ENCODE results near the gene RPLP2.
A peak's percentile ranks its signal among the peaks of the same experiment; 100 is the strongest.

Gene RPLP2

DNA sequence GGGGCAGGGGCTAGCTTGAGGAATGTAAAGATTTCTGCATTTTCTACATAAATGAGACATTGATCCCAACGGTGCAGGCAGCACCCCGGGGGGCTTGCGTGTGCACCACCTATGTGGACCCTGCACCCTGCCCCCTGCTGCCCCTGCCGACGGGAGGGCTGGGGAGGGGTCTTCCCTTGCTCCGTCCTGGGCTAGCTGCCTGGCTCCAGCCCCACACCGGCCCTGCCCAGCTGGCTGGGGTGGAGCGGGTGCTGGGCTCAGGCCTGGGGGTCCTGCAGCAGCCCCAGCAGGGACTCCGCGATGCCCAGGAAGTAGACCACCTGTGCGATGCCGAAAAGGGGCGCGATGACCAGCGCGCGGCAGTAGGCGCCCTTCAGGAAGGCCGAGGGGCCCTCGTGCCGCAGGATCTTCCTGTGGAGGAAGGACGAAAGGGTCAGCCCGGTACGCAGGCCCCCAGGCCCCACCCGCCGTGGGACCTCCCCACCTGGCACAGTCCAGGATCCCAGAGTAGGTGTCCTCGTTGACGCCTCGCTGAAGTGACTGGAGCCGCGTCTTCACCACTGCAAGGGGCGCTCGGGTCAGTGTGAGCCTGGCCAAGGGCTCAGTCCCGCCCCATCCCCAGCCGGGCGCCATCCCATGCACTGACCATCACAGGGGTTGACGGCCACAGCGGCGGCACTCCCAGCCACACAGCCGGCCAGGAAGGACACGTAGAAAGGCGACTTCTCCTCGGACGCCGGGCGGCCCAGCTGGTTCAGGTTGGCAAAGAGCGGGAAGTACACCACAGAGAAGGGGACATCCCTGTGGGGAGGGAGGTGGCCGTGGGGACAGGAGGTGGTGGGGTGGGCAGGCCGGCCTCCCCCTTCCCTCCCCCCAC lies 17.9 kb upstream of the RPLP2 start:
- DNase-seq (ENCODE audit: low spot score): no peak

DNA sequence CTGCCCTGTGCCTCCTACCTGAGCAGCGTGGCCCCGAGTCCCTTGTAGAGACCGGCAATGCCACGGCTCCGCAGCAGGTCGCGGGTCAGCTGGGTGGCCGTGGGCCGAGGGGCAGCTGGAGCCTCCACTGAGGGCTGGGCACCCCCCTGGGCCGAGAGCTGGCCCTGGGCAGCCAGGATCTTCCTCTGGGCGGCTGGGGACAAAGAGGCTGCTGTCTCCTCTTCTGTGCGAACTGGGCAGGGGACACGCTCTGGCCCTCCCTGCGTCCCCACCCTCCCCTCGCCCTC lies 17.3 kb upstream of the RPLP2 start:
- no peak for DNase-seq (ENCODE audit: low spot score)

DNA sequence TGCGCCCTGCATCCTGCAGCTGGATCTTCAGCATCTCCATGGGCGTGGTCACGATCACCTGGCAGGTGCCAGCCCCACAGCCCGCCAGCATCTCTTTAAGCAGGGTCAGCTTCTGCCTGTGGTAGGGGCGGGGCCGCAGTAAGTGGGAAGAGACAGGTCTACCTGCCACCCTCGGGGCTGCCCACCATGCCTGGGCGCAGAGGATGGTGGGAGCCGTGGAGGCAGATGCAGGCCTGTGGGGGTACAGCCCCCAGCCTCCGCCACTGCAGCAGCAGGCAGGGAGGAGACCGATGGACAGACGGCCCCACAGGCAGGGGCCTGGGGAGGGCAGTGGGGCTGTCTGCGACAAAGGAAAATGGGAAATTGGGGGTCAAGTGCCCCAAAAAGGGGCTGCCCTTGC lies 16.9 kb upstream of the RPLP2 start:
- no peak for DNase-seq (ENCODE audit: low spot score)

DNA sequence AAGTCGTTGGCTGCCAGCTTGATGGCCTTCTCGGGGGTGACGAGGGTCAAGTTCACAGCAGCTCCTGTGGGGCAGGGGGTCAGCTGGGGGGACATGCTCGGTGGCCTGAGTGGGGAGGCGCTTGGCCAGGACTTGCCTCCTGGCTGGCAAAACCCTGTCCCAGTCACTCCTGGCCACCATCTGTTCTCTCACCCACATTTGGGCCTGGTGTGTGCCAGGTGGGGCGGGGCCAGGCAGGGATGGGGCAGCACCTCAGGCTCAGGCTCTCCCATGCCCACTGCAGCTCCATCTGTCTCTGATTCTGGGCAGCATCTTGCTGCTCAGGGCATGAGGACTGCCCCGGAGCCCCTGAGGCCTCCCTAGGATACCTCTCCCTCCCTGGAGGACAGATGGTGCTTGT lies 16.2 kb upstream of the RPLP2 start:
- DNase-seq (ENCODE audit: low spot score): no peak

DNA sequence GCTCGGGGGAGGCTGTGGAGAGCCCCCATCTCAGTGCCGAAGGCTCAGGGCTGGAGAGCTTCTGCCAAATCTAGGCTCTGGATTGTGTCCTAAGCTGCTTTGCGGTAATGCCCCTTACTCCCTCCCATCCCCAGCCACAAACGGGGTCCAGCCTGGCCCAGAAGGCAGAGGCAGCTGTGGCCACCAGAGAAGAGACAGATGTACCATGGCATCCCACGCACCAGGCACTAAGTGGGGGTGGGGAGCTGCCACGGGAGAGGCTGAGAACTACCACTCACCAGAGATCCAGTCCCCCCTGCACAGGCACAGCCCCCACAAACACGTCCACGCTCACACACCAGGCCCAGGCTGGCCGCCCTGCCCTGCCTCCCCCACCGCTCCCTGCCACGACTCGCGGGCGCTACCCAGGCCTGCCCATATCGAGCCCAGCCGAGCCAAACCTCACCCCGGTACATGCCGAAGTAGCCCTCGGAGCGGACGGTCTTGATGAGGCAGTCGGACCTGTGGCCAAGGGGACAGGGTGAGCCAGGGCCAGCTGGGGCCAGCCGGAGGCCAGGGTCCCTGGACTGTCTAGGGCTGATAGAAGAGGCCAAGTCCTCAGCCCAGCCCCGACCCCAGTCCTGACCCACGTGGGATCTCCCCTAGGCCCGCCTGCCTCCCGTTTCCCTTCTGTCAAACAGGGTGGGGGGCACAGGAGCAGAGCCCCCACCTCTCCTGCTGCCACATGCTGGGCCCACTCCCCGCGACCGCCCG lies 15.6 kb upstream of the RPLP2 start:
- DNase-seq (ENCODE audit: low spot score): no peak

DNA sequence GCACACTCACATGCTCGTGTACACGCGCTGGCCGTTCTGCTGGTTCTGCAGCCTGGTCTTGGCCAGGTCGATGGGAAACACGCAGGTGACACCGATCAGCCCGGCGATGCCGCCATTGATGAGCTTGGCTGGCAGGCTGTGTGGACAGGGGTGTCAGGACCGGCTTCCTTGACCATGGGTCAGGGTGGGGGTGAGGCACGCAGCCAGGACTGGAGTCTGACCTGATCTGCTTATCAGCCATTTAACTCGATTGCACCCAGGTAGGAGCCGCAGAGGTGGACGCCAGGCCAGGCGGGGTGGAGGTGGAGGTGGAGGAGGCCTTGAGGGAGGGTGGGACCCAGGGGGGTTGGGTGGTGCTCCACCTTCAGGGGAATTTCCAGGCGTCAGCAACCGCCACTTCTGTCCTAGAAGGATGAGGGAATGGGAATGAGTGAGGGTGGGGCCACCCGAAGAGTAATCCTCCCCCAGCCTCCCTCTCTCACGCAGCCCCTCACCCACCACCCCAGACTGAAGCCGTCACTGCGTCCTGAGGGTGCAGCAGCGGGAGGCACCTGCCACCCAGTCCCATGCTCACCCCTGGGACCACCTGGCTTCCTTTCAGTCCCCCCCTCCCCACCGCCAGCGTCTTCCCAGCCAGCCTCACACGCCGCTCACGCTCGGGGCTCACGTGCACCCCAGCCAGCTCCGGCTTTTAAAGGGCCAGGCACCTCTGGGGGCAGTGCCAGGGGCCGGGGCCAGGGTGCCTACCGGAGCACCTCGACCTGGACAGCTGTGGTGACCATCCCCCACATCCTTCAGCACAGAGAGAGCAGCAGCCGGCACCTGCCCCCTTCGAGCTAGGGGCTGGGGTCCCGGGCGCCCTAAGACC lies 14.8 kb upstream of the RPLP2 start:
- no peak for DNase-seq (ENCODE audit: low spot score)

DNA sequence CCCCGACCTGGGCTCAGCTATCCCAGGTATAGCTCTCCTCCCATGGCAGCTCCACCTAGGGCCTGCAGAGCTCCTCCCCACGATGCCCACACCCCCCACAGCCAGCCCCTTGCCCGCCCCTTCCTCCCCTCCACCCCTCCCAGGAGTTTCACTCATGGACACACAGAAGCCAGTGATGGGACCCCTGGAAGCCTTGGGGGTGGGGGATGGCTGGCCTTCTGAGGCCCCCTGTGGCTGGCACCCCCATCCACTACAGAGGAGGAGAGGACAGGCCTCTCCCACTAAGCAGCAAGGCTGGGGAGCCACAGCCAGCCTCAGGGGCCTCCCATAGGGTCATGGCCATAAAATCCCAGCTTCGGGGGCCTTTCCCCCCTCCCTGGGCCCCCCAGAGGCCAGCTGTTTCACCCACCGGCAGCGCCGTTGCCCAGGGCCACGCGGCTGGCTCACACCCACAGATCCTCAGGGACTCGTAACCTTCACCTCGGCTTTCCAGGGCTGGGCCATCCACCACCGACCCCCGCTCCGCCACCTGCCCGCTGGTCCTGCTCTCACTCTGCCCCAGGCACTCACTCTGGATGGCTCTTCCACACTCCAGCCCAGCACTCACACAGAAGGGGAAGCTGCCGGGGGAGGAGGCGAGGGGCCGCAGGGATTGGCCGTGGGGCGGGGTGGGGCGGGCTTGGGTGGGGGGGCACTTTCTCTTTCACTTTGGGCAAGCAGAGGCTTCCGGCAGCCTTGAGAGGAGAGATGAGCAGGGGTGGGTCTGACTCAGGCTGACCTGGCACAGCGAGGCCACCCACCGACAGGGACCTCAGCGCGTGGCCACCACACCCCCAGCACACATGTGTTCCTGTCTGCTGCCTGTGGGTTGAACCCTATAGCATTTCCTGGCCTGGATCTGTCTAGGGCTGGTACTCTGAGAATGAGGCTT lies 13.9 kb upstream of the RPLP2 start:
- peak; percentile 87 for DNase-seq (ENCODE audit: low spot score)

DNA sequence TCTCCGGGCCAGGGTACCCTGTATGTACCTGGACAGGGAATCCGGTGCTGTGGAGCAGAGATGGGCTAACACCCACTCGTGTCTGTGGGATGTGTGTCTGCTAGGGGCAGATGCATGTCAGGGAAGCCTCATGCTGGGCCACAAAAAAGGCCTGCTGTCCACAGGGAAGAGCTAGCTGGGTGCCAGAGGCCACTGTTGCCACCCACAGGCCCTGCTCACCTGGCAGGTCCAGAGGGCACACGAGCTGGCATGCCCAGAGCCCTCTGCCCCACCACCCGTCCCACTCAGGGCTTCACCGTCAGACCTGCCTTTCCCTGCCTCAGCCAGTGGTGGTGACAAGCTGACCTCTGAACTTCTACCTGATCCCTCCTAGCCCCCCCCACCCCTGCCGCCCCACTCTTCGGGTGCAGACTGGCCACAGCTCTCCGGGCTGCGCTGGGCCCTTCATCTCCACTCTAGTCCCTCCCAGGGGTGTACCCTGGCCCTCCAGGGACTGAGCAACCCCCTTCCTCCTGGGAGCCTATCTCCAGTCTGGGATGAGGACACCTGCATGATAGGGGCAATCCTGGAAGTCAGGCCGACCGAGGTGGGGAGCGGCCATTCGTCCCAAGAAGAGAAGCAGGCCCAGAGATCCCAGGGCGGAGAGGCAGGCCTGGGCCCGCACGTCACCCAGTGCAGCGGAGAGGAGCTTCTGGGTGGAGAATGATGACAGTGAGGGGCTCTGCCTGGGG lies 13.0 kb upstream of the RPLP2 start:
- no peak for DNase-seq (ENCODE audit: low spot score)

GRCh38 chr11:797296-798092 lies 12.3 kb upstream of the RPLP2 start:
- peak; percentile 75 for DNase-seq (ENCODE audit: low spot score)

DNA sequence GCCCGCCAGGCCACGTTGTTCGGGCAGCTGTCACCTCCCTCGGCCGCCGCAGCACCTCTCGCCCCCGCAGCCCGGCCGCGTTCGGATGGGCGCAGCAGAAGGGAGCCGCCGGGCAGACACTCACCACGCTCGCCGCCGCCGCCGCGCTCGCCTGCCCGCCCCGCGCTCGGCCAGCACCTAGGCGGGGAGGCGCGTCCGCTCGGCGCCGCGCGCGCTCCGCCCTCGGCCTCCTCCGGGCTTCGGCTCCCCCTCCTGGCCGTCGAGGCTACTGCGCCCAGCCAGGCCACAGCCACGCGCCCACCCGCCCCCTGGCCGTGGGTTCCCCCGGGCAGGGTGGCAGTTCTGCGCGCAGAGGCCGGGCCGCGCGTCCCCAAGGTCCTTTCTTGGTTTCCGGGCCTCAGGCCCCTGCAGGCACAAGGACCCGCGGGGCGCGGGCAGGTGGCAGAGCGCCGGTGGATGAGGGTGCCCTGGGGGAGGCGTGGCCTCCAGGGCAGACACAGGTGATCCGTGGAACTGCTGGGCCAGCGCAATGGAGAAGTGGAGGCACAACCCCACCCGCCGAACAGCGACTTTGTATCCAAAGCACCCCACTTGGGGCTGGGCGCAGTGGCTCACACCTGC lies 11.6 kb upstream of the RPLP2 start, which contains the start of gene SLC25A22:
Gene SLC25A22 (minus strand): TSS at position 189 of the 621 bp plus-strand sequence. CDS start 3,275 bp downstream, outside the sequence.
- DNase-seq (ENCODE audit: low spot score): peak; percentile 83

GRCh38 chr11:799641-800316 lies 10.0 kb upstream of the RPLP2 start:
- DNase-seq (ENCODE audit: low spot score): no peak

DNA sequence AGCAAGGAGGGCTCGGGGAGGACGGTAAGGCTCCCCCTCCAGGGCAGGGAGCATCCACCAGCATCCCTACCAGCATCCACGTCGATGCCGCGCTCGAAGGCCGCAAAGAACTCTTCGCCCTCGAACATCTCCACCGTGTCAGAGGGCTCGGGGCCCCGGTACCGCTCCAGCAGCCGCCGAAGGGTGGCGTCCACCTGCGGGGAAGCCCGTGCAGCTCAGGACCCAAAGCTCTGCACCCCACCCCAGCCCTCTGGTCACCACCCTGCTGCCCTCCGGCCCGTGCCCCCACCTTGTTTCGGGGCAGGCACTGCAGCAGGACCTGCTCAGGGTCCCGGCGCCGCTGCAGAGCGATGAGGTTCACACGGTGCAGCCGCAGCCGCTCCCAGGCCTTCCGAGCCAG lies 9.3 kb upstream of the RPLP2 start:
- no peak for DNase-seq (ENCODE audit: low spot score)

- DNase-seq (ENCODE audit: low spot score): no peak
Measured at GRCh38 chr11:801097-801780, 8.5 kb upstream of the RPLP2 start.

GRCh38 chr11:802018-802617 lies 7.6 kb upstream of the RPLP2 start:
- DNase-seq (ENCODE audit: low spot score): no peak

GRCh38 chr11:802693-803466 lies 6.9 kb upstream of the RPLP2 start:
- DNase-seq (ENCODE audit: low spot score): no peak

DNA sequence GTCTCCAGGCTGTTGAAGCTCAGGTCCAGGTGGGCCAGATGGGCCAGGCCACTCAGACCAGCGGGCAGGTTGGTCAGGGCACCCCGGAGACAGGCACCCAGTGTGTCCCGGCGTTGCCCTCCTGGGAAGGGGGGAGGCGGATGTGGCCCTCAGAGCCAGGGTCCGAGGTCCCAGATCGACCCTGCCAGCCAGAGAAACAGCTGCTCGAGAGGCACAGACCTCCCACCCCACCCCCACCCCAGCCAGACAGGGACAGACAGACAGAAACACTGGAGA lies 6.4 kb upstream of the RPLP2 start:
- DNase-seq (ENCODE audit: low spot score): no peak
